Measurements from ENCODE around the gene COBLL1.

Gene COBLL1

GRCh38 chr2:164671664-164672396 lies 169.8 kb downstream of the COBLL1 start:
- TF ChIP-seq CTCF (IDR thresholded peaks at IDR 0.05; ENCODE audit: low read depth, low read length): no peak
- no peak overlapping the region for H3K4me3 ChIP-seq (ENCODE audit: low read depth, low read length)

DNA sequence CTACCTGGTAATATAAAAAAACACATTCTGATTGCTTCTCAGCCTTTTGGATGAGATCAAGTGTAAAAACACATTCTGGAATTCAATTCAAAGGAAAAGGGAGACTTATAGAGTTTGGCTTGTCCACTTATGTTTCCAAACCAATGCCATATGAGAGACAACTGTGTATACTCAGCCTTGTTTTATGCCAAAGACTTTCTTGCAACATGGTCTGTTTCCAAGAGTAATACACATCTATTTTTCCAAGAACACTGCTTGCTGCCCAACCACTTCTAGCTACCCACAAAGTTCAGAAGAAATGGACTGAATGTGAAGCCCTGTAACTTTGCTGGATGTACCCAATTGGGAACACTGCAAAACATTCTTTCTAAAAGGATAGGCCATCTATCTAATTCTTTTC lies 172.3 kb downstream of the COBLL1 start:
- H3K4me3 ChIP-seq (ENCODE audit: low read depth, low read length): no peak overlapping the region
- TF ChIP-seq CTCF (IDR thresholded peaks at IDR 0.05; ENCODE audit: low read depth, low read length): no peak

- no peak overlapping the region for H3K4me3 ChIP-seq (ENCODE audit: low read depth, low read length)
- TF ChIP-seq CTCF (IDR thresholded peaks at IDR 0.05; ENCODE audit: low read depth, low read length): no peak
These were observed 174.1 kb downstream of the COBLL1 start for GRCh38 chr2:164667566-164667965.

- H3K4me3 ChIP-seq (ENCODE audit: low read depth, low read length): no peak overlapping the region
- TF ChIP-seq CTCF (IDR thresholded peaks at IDR 0.05; ENCODE audit: low read depth, low read length): no peak
These were observed 177.6 kb downstream of the COBLL1 start for GRCh38 chr2:164664070-164664469.

- no peak overlapping the region for H3K4me3 ChIP-seq (ENCODE audit: low read depth, low read length)
- no peak for TF ChIP-seq CTCF (IDR thresholded peaks at IDR 0.05; ENCODE audit: low read depth, low read length)
These were observed 178.6 kb downstream of the COBLL1 start for GRCh38 chr2:164662868-164663631.

- no peak for TF ChIP-seq CTCF (IDR thresholded peaks at IDR 0.05; ENCODE audit: low read depth, low read length)
- no peak overlapping the region for H3K4me3 ChIP-seq (ENCODE audit: low read depth, low read length)
These were observed 179.6 kb downstream of the COBLL1 start for GRCh38 chr2:164662066-164662465.

GRCh38 chr2:164661349-164661748 lies 180.3 kb downstream of the COBLL1 start:
- TF ChIP-seq CTCF (IDR thresholded peaks at IDR 0.05; ENCODE audit: low read depth, low read length): no peak
- H3K4me3 ChIP-seq (ENCODE audit: low read depth, low read length): no peak overlapping the region

Data from WI38 (cell line).